ENCODE measurements around the gene ATG9B.
"Not testable (repeated sequence)": the region's sequence is repeated elsewhere in the genome, so short reads cannot be mapped to it uniquely, and the experiment has no call there.

ATG9B gene

DNA sequence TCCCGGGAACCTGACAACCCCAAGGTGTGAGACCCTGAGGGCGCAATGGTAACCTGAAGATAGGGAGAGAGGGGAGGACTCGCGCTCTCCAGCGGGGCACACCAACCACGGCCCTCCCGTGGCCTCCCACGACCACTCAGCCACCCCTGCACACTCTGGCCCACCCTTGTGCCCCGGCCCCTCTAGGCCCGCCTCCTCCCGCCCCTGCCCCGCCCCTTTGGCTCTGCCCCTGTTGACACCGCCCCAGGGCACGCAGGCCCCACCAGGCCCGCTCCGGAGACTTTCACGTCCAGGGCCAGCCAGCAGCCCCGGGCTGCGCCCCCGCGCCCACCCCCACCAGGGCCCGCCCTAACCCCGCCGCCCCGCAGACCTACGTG, 10.9 kb downstream of the ATG9B start:
- TF ChIP-seq, protein P1, sequence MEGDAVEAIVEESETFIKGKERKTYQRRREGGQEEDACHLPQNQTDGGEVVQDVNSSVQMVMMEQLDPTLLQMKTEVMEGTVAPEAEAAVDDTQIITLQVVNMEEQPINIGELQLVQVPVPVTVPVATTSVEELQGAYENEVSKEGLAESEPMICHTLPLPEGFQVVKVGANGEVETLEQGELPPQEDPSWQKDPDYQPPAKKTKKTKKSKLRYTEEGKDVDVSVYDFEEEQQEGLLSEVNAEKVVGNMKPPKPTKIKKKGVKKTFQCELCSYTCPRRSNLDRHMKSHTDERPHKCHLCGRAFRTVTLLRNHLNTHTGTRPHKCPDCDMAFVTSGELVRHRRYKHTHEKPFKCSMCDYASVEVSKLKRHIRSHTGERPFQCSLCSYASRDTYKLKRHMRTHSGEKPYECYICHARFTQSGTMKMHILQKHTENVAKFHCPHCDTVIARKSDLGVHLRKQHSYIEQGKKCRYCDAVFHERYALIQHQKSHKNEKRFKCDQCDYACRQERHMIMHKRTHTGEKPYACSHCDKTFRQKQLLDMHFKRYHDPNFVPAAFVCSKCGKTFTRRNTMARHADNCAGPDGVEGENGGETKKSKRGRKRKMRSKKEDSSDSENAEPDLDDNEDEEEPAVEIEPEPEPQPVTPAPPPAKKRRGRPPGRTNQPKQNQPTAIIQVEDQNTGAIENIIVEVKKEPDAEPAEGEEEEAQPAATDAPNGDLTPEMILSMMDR (conservative IDR thresholded peaks at IDR 0.05; ENCODE audit: low read depth), result no peak
- CTCF ChIA-PET, result no interaction called here
- no peak overlapping the region for H3K27ac ChIP-seq
- DNase-seq (ENCODE audit: low spot score), result no peak
- POLR2A ChIA-PET (ENCODE audit: low non-redundant PET), result no interaction called here

DNA sequence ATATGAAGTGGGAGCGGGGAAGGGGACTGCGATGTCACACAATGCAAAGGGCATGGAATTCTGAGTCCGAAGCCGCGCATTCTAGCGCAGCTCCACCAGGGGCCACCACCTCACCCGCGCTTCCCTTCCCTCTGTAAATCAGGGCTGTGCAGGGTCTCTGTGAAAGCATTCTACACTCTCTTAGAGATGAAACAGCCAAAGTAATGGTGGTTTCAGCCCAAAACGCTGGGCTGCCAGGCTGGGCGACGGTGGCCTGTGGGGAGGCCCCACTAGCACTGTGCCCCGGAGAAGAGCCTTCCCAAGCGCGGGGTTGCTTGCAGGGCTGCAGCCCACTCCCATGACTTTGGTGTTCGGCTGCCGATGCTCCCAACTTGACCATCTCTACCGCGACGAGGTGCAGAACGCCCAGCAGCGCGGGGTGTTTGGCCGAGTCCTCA, 11.4 kb downstream of the ATG9B start:
- POLR2A ChIA-PET (ENCODE audit: low non-redundant PET), result no interaction called here
- CTCF ChIA-PET, result interaction anchor here (0.9 to 1.1 kb wide), 2 partner anchors 9 to 98 kb away, joined by 3 read pairs; no protein-coding TSS in a partner anchor
- TF ChIP-seq, protein P1 (conservative IDR thresholded peaks at IDR 0.05; ENCODE audit: low read depth), result peak; percentile 77
- peak; percentile 31 for DNase-seq (ENCODE audit: low spot score)
- H3K27ac ChIP-seq, result no peak overlapping the region

DNA sequence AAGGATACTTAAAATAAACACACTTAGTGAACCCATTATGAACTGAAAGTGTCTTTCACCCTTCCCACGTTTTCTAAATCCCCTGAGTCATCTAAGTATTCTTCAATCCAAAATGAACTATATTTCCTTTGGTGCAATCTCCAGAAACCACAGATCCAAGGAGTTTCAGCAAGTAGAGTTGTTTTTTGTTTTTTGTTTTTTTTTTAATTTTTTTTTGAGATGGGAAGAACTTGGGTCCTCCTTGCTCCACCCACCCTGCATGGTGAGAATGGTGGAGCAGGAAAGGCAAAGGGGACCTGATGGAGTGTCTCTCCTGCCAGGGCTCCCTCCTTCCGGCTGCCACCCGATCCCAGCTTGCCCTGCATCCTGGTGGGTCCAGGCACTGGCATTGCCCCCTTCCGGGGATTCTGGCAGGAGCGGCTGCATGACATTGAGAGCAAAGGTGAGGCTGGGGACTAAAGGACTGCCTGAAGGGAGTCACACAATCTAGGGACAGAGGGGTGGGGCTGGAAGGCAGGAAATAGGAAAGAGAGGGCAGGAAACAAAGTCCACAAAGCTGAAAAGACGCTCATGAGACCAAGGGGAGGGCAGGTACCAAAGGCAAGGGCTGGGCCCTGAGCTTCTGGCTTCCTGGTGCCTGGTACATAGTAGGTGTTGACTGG, 12.1 kb downstream of the ATG9B start:
- CTCF ChIA-PET, result interaction anchor here (0.9 to 1.1 kb wide), 2 partner anchors 10 to 99 kb away, joined by 3 read pairs; no protein-coding TSS in a partner anchor
- peak overlapping the region; percentile 7; the same call in 1 of the 2 replicates for H3K27ac ChIP-seq
- DNase-seq (ENCODE audit: low spot score), result no peak
- TF ChIP-seq, protein P1 (conservative IDR thresholded peaks at IDR 0.05; ENCODE audit: low read depth), result no peak
- POLR2A ChIA-PET (ENCODE audit: low non-redundant PET), result no interaction called here

DNA sequence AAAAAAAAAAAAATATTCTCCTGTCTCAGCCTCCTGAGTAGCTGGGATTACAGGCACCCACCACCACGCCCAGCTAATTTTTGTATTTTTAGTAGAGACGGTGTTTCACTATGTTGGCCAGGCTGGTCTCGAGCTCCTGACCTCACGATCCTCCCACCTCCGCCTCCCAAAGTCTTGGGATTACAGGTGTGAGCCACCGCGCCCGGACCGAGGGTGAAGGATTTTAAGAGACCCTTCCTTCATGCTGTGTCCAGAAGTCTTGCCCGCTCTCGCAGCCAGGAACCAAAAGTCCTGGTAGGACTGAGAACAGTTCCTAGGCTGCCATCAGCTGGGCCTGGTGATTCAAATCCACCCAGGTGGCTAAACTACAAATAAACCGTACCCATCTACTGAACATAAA, 12.7 kb downstream of the ATG9B start:
- DNase-seq (ENCODE audit: low spot score); CTCF ChIA-PET; H3K27ac ChIP-seq; POLR2A ChIA-PET (ENCODE audit: low non-redundant PET): not testable (repeated sequence)

DNA sequence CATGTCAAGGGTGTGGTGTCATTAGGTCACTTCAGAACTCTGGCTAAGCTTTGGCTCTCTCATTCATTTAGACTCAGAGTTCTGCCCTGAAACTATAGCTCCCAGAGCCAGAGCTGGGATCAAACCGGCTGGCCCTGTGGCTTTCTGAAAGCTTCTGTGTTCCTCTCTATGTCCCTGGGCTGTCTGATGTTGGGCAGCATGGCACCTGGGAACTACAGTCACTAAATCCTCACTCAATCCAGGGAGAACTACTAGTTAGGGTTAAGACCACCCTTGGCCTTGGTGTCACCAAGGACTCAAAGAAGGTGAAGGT, 13.2 kb downstream of the ATG9B start:
- ChIA-PET CTCF (no interaction called here), POLR2A (ENCODE audit: low non-redundant PET) (no interaction called here)
- no peak for DNase-seq (ENCODE audit: low spot score)
- TF ChIP-seq, protein P1 (conservative IDR thresholded peaks at IDR 0.05; ENCODE audit: low read depth), result no peak
- no peak overlapping the region for H3K27ac ChIP-seq

DNA sequence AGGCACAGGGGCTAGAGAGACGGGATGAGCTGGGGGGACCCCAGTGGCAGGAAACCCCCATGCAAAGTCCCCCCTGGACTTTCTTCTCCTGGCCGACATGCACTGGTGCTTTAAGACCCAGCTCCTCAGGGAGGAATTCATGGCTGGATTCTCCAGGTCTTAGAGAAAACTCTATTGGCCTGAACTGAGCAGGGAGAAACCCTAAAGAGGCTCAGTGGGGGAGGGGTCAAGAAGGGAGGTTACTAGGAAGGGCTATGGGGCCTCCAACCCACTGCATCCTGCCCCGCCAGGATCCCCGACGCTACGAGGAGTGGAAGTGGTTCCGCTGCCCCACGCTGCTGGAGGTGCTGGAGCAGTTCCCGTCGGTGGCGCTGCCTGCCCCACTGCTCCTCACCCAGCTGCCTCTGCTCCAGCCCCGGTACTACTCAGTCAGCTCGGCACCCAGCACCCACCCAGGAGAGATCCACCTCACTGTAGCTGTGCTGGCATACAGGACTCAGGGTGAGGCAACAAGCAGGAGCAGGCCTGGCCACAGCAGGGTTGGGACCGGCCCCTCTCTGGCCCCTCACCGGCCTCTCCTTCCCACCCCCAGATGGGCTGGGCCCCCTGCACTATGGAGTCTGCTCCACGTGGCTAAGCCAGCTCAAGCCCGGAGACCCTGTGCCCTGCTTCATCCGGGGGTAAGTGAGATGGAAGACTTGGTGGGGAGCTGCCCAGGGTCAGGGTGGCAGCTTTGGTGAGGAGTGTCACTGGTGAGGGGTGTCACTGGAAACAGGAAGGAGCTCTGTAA, 13.8 kb downstream of the ATG9B start:
- CTCF ChIA-PET, result interaction anchor here (0.6 to 1.3 kb wide), 2 partner anchors 8 to 18 kb away, joined by 3 to 5 read pairs; partner anchors contain the start of gene ABCB8
- TF ChIP-seq, protein P1 (conservative IDR thresholded peaks at IDR 0.05; ENCODE audit: low read depth), result no peak
- DNase-seq (ENCODE audit: low spot score), result no peak
- POLR2A ChIA-PET (ENCODE audit: low non-redundant PET), result no interaction called here
- no peak overlapping the region for H3K27ac ChIP-seq

DNA sequence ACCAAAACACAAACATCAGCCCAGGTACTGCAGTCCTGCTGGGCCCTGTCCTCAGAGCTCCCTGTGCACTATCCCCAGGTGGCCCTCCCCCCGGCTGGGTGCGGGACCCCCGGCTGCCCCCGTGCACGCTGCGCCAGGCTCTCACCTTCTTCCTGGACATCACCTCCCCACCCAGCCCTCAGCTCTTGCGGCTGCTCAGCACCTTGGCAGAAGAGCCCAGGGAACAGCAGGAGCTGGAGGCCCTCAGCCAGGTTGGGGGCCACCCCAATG, 14.3 kb downstream of the ATG9B start:
- no peak overlapping the region for H3K27ac ChIP-seq
- ChIA-PET CTCF (interaction anchor here (0.6 to 1.3 kb wide), 2 partner anchors 9 to 18 kb away, joined by 3 to 5 read pairs; partner anchors contain the start of gene ABCB8), POLR2A (ENCODE audit: low non-redundant PET) (no interaction called here)
- no peak for DNase-seq (ENCODE audit: low spot score)
- TF ChIP-seq, protein P1 (conservative IDR thresholded peaks at IDR 0.05; ENCODE audit: low read depth), result no peak
